Measurements from ENCODE around the gene PRDM5. TPM values are rescaled to one million over a fixed set of nuclear protein-coding genes. Genes with fewer than 3 reads are reported as not detected.

PRDM5 gene
- total and polyA plus RNA-seq, 2 donors (not counting 3 experiments of a cell fraction or from before 2014, with no cell fraction given) = 2.2 to 8.1 TPM

DNA sequence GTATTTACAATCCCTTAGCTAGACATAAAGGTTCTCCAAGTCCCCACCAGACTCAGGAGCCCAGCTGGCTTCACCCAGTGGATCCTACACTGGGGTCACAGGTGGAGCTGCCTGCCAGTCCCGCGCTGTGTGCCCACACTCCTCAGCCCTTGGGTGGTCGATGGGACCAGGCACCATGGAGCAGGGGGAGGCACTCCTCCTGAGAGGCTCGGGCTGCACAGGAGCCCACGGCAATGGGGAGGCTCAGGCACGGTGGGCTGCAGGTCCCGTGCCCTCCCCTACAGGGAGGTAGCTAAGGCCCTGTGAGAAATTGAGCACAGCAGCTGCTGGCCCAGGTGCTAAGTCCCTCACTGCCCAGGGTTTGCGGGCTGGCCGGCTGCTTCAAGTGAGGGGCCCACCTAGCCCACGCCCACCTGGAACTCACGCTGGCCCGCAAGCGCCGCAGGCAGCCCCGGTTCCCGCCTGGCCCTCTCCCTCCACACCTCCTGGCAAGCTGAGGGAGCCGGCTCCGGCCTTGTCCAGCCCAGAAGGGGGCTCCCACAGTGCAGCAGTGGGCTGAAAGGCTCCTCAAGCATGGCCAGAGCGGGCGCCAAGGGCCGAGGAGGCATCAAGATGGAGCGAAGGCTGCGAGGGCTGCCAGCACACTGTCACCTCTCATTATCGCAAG is 113.9 kb downstream of the PRDM5 start:
- no peak overlapping the region for H3K4me3 ChIP-seq (replicated peaks in 1 of 3; ENCODE audit: insufficient read depth in 1 of 3, low read depth in 1 of 3, low read length in 3 of 3)
- CTCF ChIA-PET = no interaction called here

DNA sequence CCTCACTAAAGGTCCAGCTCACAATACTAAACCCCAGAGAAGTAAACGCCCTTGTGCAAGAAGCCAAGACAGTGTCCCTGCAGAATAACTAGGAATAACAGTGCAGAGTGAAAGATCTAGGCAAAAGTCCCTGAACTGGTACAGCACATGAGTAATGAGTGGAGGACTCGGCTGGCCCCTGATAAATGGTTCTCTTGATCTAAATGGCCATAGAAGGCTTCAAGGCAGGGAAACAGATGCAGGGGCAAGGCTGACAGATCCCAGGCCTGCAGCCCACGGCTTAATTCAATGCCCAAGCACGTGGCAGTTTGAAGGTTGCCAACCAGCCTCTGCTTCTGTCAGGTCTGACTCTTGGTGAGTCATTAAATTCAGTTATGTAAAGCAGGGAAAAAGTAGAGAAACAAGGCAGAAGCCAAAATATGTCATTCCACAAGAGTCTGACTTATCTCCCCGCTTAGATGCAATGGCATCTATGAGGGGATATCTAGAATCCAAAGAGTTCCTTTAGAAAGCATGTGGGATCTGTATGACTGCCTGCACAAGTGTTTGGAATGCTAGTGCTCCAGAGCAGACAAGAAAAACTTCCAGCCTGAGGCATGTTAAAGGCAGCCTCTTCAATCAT is 121.3 kb downstream of the PRDM5 start:
- no TSS peak for BruUV-seq (replicated peaks)
- ChIA-PET CTCF (no interaction called here), POLR2A (no interaction called here)
- dilution Hi-C loops (cut with MboI; ENCODE audit: extremely low pct_ligation_motif_present, low sequenced_read_pairs) = no loop called here
- Histone ChIP-seq H3K4me2 (ENCODE audit: insufficient read depth, low read length) (no peak overlapping the region), H3K4me1 (ENCODE audit: control insufficient read depth, extremely low read depth, insufficient read depth, low read length) (no peaks in the 10 kb centered on the region), H3K79me2 (ENCODE audit: control insufficient read depth, insufficient read depth, low read length) (no peaks in the 10 kb centered on the region), H4K20me1 (replicated peaks; ENCODE audit: control insufficient read depth, extremely low read depth, insufficient read depth, low read length) (no peaks in the 10 kb centered on the region), H3K27ac (ENCODE audit: insufficient read depth, low read depth, low read length) (no peak overlapping the region), H3K9me3 (replicated peaks; ENCODE audit: control insufficient read depth, insufficient read depth, low read length) (no peaks in the 10 kb centered on the region), H2AFZ (ENCODE audit: low read depth, low read length) (no peak overlapping the region), H3K27me3 (ENCODE audit: control insufficient read depth in 2 of 2, insufficient read depth in 2 of 2, low read length in 2 of 2) (no peaks in the 10 kb centered on the region), H3K36me3 (ENCODE audit: control insufficient read depth in 2 of 2, extremely low read depth in 1 of 2, insufficient read depth in 2 of 2, low read length in 2 of 2) (no peaks in the 10 kb centered on the region), H3K9me1 (replicated peaks; ENCODE audit: control insufficient read depth, extremely low read depth, insufficient read depth, low read length) (no peaks in the 10 kb centered on the region), H3K9ac (replicated peaks; ENCODE audit: extremely low read depth, insufficient read depth, low read length) (no peak overlapping the region), H3K4me3 (replicated peaks in 1 of 3; ENCODE audit: insufficient read depth in 1 of 3, low read depth in 1 of 3, low read length in 3 of 3) (no peak overlapping the region)
- DNase-seq (ENCODE audit: low read depth, low spot score) = no peak
- intact Hi-C loops (cut with micrococcal nuclease) = no loop called here
- no peak for FAIRE-seq
- TF ChIP-seq, protein P1, sequence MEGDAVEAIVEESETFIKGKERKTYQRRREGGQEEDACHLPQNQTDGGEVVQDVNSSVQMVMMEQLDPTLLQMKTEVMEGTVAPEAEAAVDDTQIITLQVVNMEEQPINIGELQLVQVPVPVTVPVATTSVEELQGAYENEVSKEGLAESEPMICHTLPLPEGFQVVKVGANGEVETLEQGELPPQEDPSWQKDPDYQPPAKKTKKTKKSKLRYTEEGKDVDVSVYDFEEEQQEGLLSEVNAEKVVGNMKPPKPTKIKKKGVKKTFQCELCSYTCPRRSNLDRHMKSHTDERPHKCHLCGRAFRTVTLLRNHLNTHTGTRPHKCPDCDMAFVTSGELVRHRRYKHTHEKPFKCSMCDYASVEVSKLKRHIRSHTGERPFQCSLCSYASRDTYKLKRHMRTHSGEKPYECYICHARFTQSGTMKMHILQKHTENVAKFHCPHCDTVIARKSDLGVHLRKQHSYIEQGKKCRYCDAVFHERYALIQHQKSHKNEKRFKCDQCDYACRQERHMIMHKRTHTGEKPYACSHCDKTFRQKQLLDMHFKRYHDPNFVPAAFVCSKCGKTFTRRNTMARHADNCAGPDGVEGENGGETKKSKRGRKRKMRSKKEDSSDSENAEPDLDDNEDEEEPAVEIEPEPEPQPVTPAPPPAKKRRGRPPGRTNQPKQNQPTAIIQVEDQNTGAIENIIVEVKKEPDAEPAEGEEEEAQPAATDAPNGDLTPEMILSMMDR (IDR thresholded peaks at IDR 0.05; ENCODE audit: extremely low read depth in 1 of 2, insufficient read depth in 1 of 2, low read depth in 1 of 2, low read length in 2 of 2) = no peak
- TF ChIP-seq JUN (IDR thresholded peaks at IDR 0.05; ENCODE audit: borderline replicate concordance, insufficient read depth, insufficient read length, low read depth) (no peak), POLR2A (IDR thresholded peaks at IDR 0.05; ENCODE audit: low read depth, low read length) (no peak), EZH2 (IDR thresholded peaks at IDR 0.05; ENCODE audit: borderline replicate concordance, low read depth, low read length, severe bottlenecking) (no peak), MYC (IDR thresholded peaks at IDR 0.05; ENCODE audit: low read depth, low read length) (no peak), FOS (IDR thresholded peaks at IDR 0.05; ENCODE audit: borderline replicate concordance, insufficient read depth, low read length) (no peak), POLR2AphosphoS5 (IDR thresholded peaks at IDR 0.05; ENCODE audit: insufficient read depth, low read depth, low read length) (no peak), GATA2 (IDR thresholded peaks at IDR 0.05; ENCODE audit: insufficient read depth, insufficient read length, low read depth, low read length) (no peak)
- TF ChIP-seq, protein P2, sequence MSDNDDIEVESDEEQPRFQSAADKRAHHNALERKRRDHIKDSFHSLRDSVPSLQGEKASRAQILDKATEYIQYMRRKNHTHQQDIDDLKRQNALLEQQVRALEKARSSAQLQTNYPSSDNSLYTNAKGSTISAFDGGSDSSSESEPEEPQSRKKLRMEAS (IDR thresholded peaks at IDR 0.05; ENCODE audit: insufficient read depth, insufficient read length) = no peak

More for the DNA sequence above, 113.9 kb downstream of the PRDM5 start:
- no peak overlapping the region for H2AFZ ChIP-seq (ENCODE audit: low read depth, low read length)
- no peak for TF ChIP-seq GATA2 (IDR thresholded peaks at IDR 0.05; ENCODE audit: insufficient read depth, insufficient read length, low read depth, low read length)
- H3K27me3 ChIP-seq (ENCODE audit: control insufficient read depth in 2 of 2, insufficient read depth in 2 of 2, low read length in 2 of 2) = no peaks in the 10 kb centered on the region
- no peaks in the 10 kb centered on the region for H3K9me3 ChIP-seq (replicated peaks; ENCODE audit: control insufficient read depth, insufficient read depth, low read length)
- no peak overlapping the region for H3K9ac ChIP-seq (replicated peaks; ENCODE audit: extremely low read depth, insufficient read depth, low read length)
- no TSS peak for BruUV-seq (replicated peaks)
- H3K4me2 ChIP-seq (ENCODE audit: insufficient read depth, low read length) = no peak overlapping the region
- POLR2A ChIA-PET = no interaction called here
- FAIRE-seq (no peak), DNase-seq (ENCODE audit: low read depth, low spot score) (no peak)
- dilution Hi-C loops (cut with MboI; ENCODE audit: extremely low pct_ligation_motif_present, low sequenced_read_pairs) (no loop called here), intact Hi-C loops (cut with micrococcal nuclease) (no loop called here)
- H4K20me1 ChIP-seq (replicated peaks; ENCODE audit: control insufficient read depth, extremely low read depth, insufficient read depth, low read length) = no peaks in the 10 kb centered on the region
- H3K36me3 ChIP-seq (ENCODE audit: control insufficient read depth in 2 of 2, extremely low read depth in 1 of 2, insufficient read depth in 2 of 2, low read length in 2 of 2) = no peaks in the 10 kb centered on the region
- H3K4me1 ChIP-seq (ENCODE audit: control insufficient read depth, extremely low read depth, insufficient read depth, low read length) = no peaks in the 10 kb centered on the region
- no peaks in the 10 kb centered on the region for H3K9me1 ChIP-seq (replicated peaks; ENCODE audit: control insufficient read depth, extremely low read depth, insufficient read depth, low read length)
- no peak overlapping the region for H3K27ac ChIP-seq (ENCODE audit: insufficient read depth, low read depth, low read length)
- no peaks in the 10 kb centered on the region for H3K79me2 ChIP-seq (ENCODE audit: control insufficient read depth, insufficient read depth, low read length)

Data from endothelial cell of umbilical vein (primary cell).